GM18505 (cell line): ENCODE data around the gene CCM2.

Source experiments
- ATAC-seq: cut with Tn5 transposase; IDR thresholded peaks from one replicate; pipeline ENCODE4 v1.9.1; 2021; ENCODE audit not compliant: unreplicated experiment
- POLR2A ChIP-seq: IDR thresholded peaks from 4 replicates; pipeline ENCODE4 v1.6.1; 2011; ENCODE audit warnings: borderline replicate concordance; ENCODE audit not compliant: insufficient read depth, insufficient read length; ENCODE audit errors: extremely low read depth

CCM2 gene

DNA sequence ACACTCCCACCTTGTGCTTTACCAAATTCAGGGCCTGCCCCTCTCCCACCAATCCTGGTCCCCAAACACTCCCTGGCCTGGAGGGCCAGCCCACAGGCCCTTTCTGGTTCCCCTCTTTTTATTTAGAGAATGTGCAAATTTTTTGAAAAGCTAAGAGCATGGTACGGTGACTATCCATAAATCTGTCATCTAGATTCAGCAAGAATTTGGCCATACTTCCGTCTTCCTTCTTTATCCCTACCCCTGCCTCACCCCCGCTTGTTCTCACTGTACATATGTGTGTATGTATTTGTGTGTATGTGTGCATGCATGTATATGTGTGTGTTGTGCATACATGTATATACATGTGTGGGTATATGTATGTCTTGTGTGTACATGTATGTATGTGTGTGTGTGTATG is 119.5 kb downstream of the CCM2 start:
- no peak for TF ChIP-seq POLR2A

GRCh38 chr7:45122975-45123860 is 123.2 kb downstream of the CCM2 start:
- no peak for TF ChIP-seq POLR2A
- no peak for ATAC-seq

More for the DNA sequence above, 119.5 kb downstream of the CCM2 start:
- ATAC-seq: no peak

- no peak for TF ChIP-seq POLR2A
- ATAC-seq: no peak
Measured at GRCh38 chr7:45123913-45124710, 124.1 kb downstream of the CCM2 start.

DNA sequence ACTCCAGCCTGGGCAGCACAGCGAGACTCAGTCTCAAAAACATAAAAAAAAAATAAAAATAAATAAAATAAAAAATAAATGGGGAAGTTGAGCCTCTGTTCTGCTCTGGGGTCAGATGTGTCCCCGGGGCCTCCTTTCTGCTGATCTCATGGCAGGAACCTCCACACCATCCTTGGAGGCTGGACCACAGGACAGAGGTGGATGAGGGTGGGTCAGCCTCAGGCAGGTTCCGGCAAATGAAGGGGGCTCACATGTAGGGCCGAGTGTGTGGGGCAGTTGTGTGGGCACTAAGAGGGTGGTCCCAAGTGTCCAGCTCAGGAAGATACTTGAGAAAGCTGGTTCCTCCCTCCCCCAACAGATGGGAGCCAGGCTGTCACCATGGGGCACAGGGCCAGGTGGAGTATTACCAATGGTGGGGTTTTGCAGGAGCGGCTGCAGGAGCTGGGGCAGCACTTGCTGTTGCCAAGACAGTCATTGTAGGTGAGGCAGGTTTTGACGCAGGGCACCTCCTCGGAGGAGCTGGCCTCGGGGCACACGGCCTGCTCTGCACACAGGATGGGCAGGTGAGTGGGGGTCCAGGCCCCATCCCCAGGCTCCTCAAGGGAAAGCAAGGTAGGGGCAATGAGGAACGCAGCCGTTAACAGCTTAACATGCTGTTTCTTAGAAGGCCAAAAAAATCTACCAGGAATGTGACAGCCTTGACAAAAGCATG is 125.3 kb downstream of the CCM2 start:
- TF ChIP-seq POLR2A: no peak
- no peak for ATAC-seq
